Mesenteric fat pad (tissue), 1 donor: ENCODE measurements around the gene CSRNP3. TPM values are rescaled to one million over a fixed set of nuclear protein-coding genes. Genes with fewer than 3 reads are reported as not detected.

ENCODE experiments used
- DNase-seq: peaks from one replicate; pipeline ENCODE4 v3.0.0-alpha.2; 2020; ENCODE audit warnings: low spot score
- total RNA-seq: library from RNA; stranded (reverse); fragmentation: NEBNext Ultra II Directional; extraction: Animal tissue kit (Norgen Biotek cat#: 25700); gene quantifications from one replicate; pipeline ENCODE4 v1.2.1, GENCODE V29; 2021
- donor health status: DM: yes; HTN: yes; CAD: no.

The CSRNP3 gene
- total RNA-seq, 1 donor from 2014 or later: 0.51 TPM

DNA sequence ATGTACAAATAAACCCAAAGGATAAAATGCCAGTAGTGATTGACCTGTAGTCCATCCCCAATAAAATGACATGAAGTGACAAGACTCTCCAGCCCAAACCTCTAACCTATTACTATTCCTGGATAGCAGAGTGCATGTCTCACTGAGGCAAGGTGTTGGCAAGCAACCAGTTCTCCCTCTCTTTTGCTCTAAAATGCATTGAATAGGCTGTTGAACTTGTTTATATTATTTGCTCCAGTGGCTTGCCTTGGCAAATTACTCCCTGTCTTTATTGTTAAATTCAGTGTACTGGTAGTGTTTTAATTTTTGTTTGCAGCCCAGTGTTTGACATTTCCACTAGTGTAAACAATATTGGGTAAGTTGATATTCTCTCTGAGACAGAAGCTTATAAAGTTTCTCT lies 70.5 kb downstream of the CSRNP3 start:
- no peak for DNase-seq

DNA sequence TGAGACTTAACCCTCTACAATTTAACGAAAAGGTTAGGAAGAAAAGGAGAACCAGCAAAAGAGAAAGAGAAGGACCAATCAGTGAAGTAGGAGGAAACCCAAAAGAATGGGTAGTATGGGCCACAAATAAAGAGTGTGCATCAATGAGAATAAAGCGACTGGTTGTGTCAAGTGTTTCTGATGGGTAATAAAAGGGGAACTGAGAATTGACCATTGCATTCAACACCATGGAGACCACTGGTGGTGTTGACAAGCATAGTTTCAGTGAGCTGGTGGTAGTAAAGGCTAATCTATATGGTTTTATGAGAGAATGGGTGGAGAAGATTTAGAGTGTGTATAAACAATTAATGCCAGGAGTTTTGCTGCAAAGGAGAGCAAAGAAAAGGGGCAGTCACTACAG lies 75.4 kb downstream of the CSRNP3 start:
- no peak for DNase-seq

DNA sequence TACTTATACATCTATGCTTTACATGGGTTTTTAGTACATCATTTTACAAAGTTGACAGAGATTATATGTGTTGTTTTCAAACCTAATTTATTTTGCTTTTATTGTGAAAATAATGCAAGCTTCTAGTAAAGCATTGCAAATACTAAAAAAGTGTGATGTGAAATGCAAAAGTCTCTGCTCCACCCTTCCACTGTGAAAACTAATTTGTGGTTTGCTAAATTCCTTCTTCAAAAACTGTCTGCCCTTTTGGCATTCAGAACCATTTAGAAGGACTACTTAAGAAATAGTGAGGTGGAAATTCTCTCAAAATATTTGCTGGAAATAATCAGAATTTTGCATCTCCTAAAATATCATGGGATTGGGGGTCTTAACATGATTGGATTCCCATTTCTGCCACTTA lies 78.4 kb downstream of the CSRNP3 start:
- DNase-seq: no peak

DNA sequence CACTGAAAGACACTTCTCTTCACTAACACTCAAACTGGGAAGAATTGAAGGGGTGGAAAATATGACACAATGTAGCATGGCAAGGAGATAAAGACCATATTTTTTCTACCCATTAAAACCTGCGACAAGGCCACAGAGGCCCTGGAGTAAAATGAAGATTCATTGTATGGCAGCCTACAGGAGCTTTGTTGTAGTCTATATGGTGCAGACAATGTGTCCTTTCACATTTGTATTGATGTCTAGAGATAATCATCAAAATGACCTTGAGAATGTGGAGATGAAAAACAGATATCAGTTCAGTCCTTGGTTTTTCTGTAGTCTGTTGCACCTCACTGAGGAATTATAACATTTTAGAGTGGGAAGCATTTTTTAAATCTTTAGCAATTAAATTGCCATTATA lies 80.1 kb downstream of the CSRNP3 start:
- no peak for DNase-seq

DNA sequence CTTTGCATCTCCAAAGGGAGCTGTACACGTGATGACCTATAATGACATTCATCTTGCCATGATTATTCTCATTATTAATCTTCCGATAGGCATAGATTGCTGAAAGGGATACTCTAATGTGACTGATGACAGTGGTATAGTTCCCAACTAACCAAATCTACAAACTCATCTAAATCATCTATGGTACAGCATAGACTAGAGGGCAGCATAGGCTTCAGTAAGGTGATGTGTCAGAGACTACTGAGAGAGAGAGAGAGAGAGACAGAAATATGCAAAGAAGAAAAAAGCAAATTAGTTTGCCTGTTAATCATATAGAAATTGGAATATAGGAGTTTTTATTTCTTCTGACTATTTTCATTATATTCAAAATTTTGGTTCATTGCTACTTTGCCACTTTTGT lies 89.3 kb downstream of the CSRNP3 start:
- no peak for DNase-seq

DNA sequence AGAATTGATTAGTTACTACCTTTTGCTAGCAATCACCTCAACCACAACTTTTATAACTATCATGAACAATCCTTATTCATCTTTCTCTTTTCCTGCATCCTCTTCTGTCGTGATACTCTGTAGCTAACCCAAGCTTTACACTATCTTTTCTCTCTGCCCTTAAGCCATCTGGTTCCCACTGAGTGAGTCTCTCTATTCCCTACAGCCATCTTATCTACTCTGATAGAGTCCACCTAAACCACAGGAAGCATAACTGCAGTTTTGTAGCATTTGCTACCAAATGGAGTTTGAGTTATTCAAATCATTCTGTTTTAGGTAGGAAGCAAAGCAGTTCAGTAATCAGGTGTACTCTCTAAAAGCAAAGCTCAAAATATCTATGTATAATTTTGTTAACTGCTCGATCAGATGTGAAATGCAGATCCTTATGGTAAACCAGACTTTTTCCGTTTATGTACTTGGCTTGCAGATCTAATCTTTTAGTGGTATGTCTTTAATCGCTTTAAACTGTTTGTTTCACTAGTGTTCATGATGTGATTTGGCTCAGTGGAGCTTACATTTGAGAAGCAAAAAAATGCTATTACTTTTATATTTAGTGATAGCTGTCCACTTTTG lies 91.0 kb downstream of the CSRNP3 start:
- no peak for DNase-seq

DNA sequence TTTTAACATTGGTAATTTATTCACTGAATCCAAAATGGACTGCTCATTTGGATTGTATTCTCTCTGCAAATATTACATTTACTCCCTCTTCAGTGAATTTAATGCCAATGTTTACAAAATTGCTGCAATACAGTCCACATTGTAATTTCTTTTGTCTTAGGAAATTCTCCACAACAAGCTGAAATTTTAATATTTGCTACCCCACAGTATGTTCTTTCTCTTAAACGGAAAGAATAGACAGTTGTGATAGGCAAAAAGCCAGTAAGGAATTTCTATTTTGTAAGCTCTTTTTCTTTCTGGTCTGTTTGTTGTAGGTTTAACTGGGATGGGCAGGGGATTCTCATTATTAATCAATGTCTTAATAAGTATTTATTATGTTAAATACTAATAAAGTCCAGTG lies 92.0 kb downstream of the CSRNP3 start:
- DNase-seq: no peak

DNA sequence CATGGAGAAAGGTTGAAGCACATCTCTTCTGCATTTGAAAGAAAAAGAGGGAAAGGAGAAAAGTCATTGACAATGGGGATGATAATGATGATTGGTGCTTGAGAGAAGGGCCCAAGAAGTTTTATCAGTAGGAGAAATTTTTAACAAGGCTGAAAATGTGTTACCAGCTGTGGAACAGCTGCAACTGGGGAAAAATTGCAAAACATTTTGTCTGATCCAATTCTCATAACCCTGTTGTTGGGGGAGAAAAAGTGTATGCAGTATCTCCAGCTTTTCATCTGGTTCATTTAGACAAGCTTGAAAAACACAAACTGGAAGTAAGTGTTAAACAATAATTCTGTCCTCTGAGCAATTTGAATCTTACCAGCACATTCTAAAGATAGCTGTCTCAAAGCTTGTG lies 92.7 kb downstream of the CSRNP3 start:
- no peak for DNase-seq

DNA sequence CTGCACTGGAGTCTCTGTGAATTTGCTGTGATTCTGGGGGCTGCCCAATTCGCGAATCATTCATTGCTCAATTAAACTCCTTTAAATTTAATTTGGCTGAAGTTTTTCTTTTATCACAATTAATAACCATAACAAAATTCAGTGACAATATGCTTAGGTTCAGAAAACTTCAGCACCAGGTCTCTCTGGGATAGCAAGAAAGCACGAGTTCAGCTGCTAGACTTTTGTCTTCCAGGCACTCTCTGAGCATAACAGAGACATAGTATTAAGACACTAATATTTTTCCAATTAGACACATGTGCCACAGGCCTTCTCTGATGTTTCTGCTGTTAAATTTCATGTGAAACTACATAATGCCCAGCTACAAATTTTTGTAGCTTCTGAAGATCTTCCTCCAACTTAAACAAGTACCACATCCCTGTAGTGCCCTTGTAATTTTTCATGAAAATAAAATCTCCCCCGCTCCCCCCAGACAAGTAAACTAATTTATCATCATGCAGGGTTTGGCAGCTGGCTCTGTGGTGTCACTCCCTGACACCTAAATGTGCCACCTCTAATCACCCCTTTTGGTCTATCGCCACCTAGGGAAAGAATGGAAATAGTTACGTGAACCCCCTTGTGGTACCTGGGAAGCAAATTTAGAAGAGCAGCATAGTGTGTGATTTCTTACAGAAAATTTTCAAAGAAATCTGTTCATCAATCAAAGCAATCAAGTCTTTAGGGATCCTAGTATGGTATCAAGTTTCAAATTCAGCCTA lies 94.1 kb downstream of the CSRNP3 start:
- no peak for DNase-seq

DNA sequence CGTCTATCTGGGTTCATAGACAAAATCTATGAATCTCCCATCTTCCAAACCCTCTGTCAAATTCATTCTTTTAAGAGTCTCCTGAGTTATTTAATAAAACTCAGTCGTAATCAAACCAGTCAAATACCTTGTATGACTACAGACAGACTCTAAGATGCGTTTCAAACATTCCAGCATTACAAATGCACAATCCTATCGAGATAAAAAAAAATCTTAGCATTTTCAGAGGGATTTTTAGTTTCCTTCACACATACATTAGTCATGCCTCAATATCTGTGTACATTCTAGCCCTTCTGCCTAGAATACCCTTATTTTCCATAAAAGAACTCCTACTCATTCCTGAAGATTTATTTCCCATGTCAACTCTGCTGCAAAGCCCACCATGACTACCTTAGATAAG lies 96.5 kb downstream of the CSRNP3 start:
- no peak for DNase-seq

DNA sequence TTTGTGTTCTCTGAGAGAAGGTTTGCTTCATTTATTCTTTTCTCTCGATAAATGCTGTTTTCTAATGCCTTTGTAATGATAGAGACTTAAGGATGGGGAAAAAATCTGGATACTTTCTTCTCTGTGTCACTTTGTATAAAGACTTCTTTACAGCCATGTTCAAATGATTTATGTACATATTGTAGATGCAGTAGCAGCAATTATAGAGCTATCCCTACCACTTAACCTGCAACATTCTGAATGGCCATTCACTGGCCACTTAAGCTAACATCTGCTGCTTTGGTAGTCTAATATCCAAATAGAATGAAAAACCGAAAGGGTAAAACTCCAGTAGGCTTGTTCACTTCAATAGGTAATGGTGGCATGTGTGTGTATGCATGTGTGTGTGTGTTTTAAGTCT lies 97.8 kb downstream of the CSRNP3 start:
- no peak for DNase-seq

DNA sequence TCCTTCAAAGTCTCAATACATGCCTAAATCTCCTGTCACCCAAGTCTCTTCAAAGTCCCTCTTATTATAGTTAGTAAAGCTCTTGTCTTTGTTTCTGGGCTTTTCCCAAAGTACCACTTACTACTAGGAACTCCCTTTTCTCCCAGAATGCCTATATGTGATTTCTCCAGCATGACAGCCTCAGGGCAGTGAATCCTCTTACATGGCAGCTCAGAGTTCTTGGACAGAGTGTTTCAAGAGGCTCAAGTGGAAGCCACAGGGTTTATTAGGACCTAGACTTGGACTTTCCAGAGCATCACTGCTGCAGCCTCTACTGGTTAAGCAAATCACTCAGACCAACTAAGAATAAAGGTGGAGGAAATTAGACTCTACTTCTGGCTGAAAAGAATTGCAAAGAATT lies 98.9 kb downstream of the CSRNP3 start:
- no peak for DNase-seq

DNA sequence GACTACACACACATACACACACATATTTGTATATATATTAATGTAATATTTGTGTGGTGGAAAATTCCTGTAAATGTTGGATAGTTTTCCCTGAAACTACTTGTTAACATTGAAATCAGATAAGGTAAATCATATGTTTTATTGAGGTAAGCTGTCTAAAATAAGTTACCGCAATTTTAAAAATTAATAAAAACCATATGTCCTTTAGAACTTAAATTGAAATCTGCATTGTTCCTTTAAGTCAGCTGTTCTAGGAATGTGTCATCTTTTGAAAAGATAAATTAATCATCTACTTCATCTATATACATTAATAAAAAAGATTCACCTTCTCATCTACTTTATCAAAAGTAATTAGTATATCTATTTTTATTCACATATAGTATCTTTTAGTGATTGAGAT lies 102.0 kb downstream of the CSRNP3 start:
- DNase-seq: no peak

DNA sequence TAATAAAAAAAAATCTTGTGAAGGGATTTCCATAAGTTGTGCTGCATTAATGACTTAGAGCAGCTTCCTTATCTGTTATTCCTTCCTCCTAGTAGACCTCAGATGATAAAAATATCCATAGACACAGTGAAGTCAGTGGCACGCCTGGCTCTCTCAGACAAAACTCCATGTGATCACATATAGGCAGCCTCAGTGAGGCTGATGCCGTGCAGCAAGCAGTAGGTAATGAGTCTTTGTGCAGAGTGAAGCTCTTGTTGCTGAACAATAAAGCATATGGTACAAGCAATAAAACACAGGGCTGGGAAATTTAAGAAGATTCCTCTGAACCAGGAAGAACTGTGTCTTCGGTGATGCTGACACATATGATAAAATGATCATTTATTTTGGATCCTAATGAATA lies 102.7 kb downstream of the CSRNP3 start:
- DNase-seq: no peak

DNA sequence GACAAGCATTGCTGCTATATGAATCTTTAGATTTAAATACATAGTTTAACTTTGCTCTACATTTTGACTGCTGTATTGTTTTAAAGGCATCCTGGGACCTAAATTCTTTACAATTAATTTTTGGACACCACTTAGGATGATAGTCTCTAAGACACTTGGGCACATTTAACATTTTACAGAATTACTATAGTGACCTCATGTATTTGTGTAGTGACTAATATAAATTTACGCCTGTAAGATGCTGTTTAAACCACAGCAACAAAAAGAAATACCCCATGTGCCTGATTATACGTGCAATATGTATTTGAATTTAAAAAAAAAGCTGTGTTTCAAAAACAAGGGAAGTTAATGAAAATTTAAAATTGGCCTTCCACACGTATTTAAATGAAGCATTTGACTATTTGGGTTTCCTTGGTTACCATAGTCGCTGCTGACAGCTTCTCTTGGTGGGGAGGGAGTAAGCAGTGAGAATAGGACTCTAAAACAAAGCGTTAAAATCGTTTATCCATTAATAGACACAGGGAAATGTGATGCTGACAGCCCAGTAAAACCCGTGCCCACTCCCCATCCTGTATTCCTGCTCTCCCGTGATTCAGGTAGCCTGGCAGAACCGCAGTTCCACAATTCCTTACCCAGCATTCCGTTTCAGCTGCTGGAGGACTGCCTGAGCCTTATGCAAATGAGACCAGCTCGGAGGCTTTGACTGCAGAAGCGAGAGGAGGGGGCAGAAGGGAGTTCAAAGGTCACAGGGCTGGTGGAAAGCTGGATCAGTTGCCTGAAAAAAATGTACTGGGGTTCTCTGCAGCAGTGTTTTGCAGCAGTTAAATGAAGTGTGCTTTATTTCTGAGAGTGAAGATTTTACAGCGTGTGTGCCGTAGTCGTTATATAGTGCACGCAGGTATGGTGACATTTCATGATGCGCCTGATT lies 104.3 kb downstream of the CSRNP3 start:
- no peak for DNase-seq

DNA sequence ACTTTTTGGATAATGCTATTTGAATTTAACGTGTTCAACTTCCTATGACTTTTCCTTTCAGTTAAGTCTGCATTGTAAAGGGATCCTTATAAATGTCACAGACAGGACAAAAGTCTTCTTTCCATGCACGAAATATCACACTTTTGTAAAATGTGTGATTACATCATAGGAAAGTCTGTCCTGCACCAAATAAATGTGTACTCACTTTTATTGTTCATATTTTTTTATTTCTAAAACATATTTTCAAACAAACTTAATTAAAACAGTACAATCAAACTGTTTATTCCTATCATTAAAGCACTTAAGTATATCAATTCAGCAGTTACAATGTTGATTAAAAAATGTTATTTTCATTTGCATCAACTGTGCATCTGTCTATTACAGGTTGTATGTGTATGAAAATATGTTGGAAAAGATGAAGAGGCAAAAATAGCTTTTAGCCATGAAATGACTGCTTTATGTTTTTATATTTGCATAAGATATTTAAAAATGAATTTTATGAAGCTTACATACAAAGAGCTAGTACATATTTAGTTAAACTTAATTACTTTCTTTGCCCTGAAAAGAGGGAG lies 105.6 kb downstream of the CSRNP3 start:
- no peak for DNase-seq

DNA sequence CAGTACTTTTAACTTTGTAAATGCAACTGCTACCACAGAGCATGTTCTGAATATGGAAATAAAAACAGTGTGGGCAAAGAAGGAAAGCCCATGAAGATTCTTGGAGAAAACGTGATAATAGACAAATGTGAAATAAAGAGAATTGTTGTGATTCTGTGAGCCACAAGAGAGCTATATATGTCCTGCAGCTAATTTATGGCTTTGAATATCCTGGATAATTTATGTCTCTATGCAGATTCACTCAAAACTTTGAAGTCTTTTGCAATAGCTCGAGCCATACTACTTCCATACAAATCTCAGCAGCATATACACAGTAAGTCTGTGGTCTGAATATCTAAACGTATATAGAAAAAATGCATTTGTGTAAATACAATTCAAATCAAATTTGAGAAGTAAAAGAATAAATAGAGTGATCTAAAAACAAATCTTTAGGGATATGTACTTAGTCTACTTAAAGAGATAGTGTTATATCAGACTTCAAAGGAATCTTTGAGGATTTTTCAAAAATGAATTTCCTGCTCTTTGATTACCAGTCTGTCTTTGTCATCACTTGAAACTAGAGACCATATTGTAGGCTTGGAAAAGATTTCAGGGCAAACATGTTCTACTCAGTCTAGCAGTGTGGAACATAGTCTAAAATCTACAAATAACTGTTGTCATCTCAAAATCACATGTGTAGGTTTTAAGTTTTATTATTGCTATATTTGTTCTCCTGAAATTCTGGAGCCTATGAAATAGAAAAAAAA lies 107.1 kb downstream of the CSRNP3 start:
- no peak for DNase-seq

DNA sequence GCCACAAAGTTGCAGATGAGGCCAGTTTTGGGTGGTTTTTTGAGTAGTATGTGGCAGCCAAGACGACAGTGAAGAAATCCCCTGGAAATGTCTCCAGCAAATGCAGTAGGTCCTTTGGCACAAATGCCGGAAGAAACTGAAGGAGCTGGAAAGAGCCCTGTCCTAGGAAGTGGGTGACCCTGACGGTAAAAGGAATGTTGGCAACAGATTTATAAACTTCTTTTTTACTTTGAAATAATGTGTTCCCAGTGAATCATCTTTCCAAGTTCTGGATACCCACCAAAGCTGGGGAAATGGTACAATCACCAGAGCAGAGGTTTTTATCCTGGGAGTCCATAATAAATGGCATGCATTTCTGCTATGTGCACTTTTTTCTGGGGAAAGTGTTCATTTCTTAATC lies 112.9 kb downstream of the CSRNP3 start:
- no peak for DNase-seq

DNA sequence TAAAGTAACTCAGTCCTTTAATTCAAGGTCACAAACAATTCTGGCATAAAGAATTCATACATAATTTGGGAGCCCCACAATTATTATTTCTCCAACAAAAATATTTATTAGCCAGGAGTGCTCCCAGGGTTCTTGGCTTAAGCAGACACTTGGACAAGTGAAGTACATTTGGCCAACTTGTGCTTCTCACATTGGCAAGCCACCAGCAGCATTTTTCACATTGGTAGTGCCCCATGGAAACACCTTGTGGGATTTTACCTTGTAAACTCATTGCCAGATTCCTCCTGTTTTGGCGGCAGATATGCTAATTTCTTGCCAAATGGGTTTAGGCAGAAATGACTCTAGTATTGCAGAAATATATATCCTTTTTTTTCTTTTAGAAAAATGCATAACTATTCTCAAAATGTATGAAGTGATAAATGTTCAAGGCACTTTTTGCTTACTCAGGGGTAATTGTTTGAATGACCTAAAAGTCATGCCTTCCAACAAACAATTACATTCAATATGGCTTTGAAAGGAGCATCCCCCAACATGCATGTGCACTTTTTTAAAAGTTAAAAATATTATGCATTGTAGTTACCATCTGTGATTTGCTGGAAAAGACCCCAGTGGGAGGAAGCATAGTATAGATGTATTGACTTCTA lies 113.5 kb downstream of the CSRNP3 start:
- DNase-seq: no peak

DNA sequence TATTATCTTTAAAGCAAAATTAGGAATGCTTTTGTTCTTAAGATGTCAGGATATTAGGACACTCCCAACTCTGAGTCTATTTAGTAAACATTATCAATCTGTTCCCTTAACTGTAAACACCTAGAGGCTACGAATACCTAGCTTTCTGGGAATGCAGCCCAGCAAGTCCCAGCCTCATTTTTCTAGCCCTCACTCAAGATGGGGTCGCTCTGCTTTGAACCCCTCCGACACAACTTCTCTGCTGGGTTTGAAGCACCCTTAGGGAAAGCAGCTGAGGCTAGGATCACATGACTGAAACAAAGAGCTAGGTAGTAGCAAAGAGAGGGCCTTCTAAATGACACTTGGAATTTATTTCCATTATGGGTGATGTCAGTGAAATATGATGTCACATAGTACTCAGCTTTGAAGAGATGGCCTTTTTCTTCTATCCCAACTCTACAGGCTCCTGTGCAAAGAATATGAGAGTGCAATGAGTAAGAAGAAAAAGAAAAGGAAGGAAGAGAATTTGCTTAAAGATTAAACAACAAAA lies 114.7 kb downstream of the CSRNP3 start:
- DNase-seq: no peak
